Amniotic stem cell (primary cell): Measurements from ENCODE around the gene CNTN4.
"Not testable (repeated sequence)": the region's sequence is repeated elsewhere in the genome, so short reads cannot be mapped to it uniquely, and the experiment has no call there.

Experiments
- DNase-seq: peaks from one replicate; lab custom pipeline; 2025; lab: John Stamatoyannopoulos, UW

CNTN4 gene

DNA sequence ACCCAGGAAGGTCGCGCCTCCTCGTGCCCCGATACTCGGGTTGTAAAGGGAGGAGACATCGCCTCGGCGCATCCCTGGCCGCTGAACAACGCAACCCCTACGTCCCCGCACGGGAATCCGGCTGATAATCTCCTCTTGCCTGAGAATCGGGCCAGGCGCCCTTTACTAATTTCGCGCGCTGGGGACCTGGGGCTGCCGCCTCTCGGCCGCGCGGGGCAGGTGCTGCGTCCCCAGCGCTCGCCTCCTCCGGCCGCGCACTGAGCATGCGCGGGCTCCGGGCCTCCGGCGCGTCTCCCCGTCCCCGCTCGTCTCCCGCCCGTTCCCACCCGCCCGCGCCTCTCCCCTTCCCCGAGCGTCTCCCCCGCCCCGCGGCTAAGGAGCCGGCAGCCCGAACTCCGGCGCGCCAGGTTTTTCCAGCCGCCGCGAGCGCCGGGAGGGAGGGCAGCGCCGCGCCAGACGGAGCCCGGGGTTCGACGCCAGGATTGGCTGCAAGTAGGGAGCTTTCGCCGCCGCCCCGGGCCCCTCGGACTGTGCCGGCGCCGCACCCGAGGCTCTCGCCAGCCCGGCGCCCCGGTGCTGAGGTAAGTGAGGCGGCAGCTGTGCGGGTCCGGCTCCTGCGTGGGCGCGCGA is at the start of gene CNTN4:
CNTN4 (plus strand) TSS at position 469 of the 630 bp plus-strand sequence.
- DNase-seq = no peak

DNA sequence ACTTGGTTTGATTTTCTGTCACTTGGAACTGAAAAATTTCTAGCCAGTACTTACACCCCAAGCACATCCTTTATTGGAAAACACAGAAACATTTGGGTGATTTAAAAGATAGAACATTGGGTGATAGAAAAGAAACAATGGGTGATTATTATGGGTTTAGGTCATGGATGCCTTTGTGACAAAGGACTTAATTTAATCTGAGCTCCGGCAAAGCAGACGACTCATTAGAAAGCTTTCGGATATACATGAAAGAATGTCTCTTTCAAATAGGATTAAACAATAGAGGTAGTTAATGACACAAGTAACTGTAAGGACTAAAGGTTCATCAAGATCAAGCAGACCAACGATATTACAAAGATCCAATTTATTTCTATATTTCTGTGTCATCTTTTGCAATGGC is 37.3 kb upstream of the CNTN4 start:
- no peak for DNase-seq

DNA sequence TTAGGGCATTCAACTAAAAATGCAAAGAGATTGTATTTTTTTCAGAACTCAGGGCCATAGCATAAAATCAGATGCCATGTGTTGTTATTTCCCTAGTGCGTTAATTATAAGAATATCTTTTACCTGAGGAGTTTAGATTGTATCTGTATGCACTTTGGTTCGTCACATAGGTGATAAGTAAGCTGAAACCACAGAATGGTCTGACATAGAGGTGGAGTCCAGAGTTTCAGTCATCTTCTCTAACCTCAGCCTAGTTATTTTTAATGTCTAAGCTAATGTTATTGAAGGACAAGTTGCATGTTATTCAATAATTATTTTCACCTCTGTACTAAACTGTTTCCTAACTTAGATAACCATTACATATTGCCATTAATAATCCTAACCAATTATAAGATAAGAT is 27.1 kb upstream of the CNTN4 start:
- no peak for DNase-seq

DNA sequence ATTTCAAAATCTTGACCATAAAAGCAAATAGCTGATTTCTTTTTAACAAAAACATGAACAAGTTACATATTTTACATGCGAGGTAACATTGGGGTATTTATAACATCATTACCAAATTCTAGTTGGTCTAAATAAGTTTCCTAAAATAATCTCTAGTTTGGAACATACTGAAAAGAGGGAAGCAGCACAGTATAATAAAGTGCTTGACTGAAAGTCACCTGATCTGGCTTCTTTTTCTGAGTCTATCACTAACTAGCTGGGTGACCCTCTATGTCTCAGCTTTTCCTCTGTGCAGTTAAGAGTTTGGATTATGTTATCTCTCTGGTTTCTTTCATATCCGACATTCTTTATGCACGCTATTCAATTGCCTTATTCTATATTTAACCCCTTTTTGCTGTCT is 19.8 kb upstream of the CNTN4 start:
- no peak for DNase-seq

DNA sequence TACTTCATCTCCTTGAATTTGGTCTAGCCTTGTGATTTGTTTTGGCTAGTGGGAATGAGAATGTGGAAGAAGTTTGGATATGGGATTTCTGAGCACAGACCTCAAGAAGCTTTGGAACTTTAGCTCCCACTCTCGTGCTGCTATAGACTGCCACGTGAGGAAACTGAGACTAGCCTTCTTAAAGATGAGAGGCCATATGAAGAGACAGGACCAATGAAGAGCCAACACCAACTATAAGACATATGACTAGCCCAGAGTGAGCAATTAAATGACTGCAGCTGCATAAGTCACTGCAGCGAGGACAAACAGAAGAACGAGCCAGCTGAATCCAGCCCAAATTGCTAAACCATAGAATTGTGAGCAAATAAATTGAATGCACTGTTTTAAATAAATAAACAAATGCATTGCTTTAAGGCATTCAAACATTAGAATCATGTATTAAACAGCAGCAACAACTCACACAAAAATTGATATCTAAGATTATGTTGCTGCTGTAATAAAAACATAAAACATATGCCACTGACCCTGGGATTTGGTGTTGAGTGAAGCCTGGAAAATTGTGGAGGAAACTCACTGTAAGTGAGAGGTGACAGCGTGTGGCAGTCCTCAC is 15.7 kb upstream of the CNTN4 start:
- no peak for DNase-seq

DNA sequence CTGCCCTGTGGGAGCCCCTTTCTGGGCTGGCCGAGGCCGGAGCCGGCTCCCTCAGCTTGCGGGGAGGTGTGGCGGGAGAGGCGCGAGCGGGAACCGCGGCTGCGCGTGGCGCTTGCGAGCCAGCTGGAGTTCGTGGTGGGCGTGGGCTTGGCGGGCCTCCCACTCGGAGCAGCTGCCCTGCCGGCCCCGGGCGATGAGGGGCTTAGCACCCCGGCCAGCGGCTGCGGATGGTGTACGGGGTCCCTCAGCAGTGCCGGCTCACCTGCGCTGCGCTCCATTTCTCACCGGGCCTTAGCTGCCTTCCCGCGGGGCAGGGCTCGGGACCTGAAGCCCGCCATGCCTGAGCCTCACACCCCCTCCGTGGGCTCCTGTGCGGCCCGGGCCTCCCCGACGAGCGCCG is 15.1 kb upstream of the CNTN4 start:
- DNase-seq = not testable (repeated sequence)

DNA sequence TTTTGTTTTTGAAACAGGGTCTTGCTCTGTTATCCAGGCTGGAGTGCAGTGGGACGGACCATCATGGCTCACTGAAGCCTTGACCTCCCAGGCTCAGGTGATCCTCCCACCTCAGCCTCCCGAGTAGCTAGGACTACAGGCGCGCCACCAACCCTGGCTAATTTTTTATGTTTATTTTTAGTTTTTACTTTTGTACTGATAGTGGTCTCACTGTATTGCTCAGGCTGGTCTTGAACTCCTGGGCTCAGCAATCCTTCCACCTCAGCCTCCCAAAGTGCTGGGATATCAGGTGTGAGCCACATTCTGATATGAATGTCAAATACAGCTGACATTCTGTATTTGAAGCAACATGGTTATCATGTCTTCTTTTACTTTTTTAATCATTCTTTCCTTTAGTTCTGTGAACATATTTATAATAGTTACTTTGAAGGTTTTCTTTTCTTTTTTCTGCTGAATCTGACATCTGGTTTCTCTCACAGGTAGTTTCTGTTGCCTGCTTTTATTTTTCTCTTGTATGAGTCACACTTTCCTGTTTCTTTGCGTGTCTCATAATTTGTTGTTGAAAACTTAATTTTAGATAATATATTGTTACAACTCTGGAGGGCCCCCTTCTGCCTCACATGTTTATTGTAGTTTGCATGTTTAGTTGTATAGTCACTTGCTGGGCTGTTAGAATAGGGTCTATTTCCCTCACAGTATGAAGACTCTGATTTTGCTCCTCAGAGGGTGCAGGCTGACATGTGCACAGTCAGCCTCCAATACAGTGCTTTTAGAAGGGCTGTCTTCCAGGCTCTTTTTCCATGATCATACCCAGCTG is 8.4 kb upstream of the CNTN4 start:
- no peak for DNase-seq

DNA sequence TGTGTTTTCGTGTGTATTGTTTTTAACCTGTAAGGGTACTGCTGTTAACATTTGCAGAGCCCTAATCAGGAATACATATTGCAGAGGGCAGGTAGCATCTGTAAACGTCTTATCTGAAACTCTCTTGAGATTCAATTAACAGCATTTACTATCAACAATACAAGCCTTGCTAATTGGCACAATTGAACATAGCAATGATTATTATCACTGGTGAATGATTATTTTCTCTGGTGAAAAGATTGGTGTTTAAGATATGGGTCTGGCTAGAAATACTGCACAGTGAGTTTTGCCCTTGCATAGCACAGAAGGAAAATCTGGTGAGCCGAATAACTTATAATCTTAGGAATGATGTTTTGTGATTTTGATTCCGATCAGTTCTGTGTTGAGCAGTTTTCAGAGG is 5.9 kb upstream of the CNTN4 start:
- no peak for DNase-seq

DNA sequence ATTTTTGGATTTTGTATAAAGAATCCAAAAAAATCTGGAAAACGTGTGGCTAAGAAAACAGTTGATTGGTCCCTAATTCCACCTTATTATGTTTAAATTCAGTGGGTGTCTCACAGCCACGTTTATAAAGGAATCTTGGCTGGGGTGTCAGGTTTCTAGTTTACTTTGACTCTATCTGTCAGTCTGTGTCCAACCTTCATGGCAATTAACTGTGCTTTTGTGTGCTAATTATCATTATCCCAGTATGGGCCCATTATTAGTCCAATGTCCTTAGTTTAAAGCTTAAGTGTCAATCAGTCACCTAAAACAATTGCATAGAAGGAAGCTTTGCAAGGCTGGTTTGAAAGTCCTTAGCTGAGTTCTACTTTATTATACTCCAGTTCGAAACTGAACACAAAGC is 3.7 kb upstream of the CNTN4 start:
- DNase-seq = no peak

DNA sequence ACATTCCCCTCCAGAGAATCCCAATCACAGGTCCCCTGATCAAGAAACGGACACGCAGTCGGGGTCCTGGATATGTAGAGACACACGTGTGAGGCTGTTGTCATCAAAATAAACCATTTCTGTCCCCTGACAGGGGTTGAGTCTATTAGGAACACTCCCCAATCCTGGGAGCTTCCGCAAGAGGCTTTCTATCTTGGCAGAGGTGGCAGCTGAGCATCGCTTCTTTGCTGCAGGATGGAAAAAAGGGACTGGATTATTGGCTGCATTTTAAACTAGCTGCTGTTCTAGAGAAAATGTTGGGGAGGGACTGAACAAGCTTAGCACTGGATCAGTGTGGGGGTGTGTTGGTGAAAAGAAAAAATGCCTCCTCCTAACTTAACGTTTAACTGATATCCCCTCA is 2.5 kb upstream of the CNTN4 start:
- DNase-seq = no peak

DNA sequence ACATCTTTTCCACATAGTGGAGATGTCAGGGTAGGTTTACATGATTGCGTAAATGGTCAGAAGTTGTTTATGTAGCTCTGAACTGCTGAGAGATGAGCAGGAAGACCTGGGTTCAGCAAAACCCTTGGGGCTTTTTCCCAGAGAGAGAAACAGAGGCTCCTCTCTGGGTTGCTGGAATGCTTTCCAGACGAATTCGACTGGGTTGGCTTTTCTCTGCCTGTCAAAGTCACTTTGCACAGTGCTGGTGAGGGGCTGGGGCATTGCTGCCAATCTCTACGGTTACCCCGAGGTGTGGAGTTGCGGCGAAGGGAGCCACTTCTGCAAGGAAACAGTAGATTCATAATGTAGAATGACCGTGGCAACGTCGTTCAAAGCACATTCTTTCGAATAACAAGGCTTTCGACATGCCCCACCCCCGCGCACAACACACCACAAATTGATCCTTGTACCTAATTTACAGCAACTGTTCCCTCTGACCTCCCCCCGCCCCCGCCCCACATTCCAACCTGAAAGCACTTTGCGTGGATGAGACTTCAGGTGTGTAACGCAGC is 950 bp upstream of the CNTN4 start:
- DNase-seq = no peak

DNA sequence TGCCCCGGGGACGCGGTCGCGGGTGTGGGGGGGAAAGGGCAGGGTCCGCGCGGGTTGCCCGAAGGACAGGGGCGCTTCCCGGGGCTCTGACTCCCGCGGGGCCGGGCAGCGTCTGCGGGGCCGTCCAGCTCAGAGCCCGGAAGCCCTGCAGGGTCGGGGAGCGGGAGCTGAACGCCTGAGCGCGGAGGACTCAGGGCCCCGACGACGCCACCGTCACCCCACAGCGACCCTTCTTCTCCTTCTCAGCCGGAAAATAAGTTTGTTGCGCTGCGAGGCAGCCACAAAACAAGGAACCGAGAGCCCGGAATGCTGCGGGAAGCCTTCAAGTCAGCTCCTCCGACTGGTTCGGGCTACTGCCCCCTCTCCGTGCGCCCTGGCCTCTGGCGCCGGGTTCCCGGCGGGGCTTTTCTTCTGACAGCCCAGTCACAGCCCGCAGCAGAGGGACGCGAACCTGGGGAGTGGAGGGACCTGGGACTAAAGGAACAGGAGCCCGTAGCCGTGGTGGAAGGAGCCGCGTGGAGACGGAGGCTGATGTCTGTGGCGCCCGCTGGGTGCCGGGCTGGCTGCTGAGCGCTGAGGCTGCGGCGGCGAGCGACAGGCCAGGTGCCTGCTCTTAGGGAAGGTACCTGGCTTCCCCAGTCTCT is 484 bp downstream of the CNTN4 start:
- no peak for DNase-seq

DNA sequence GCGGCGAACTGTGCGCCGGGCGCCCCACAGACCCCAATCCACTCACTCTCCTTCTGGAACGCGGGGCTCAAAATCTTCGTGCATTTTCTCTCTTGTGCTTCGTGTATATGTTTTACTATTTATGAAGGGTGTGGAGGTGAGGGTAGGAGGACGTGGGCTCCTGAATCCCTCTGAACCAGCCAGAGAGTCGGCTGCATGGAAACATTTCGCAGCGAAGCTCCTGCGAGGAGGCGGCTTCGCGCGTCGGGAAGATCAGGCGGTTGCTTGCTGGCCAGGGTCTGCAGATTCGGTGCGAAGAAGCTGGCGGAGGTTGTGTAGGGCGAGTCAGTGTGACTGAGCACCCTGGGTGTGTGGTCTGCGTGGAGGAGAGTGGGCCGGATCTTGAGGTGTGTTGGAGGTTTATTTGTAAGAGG is 1.1 kb downstream of the CNTN4 start:
- DNase-seq = no peak

DNA sequence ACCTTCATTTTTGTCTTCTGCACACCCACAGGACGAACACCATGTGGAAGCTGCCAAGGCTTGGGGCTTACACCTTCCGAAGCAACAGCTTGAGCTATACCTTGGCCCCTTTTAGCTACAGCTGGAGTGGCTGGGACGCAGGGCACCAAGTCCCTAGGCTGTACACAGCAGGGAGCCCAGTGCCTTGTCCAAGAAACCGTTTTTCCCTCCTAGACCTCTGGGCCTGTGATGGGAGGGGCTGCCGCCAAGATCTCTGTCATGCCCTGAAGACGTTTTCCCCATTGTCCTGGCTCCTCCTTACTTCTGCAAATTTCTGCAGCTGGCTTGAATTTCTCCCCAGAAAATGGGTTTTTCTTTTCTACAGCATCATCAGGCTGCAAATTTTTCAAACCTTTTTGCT is 7.8 kb downstream of the CNTN4 start:
- no peak for DNase-seq

DNA sequence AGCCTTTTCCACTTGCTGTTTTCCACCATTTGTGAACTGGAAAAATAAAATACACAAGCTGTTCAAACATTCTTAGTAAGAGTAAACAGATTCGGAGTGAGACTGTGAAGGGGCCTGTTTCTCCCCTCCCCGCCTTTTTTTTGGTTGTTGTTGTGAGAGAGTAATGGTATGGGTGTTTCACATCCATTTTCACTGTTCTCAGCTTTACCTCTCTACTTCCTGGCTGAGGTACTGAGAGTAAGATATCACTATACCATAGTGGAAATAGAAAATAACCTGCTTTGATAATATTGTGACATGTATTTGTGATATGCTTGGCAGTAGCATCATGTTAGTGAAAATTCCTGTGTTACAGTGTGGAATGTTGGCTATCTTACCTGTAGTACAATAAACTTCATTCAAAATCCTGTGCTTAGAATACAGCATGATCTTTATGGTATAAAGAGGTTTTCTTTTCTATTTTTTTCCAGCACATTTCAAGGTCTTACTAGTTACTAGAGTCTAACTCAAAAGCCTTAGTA is 12.0 kb downstream of the CNTN4 start:
- DNase-seq = no peak

DNA sequence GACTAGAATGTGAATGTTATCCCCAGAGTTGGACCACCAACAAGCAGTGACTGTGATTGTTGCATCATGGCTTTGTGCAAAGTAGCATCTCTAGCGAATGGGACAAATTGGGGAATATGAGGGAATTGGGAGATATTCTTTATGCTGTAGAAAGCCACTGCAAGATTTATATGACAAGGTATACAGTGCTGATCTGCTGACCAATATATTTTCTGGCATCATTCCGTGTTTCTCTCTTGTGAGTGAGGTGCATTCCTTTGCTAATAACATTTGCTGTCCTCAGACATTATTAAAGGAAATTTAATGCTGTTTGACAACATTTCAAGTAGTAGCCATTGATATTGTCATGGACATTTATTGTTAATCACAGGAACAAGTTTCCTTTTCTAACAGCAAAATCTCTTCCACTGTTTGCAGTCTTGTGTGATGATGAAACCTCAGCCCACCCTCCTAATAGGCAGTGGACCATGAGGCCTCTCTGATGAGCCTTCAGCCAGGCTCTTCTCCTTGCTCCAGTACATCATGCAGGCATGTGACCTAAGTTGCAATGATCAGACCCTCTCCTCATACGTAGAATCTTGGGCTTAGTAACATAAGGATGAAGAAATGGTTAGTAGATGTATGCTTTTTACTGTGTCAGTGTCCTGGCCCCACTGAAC is 16.1 kb downstream of the CNTN4 start:
- no peak for DNase-seq

DNA sequence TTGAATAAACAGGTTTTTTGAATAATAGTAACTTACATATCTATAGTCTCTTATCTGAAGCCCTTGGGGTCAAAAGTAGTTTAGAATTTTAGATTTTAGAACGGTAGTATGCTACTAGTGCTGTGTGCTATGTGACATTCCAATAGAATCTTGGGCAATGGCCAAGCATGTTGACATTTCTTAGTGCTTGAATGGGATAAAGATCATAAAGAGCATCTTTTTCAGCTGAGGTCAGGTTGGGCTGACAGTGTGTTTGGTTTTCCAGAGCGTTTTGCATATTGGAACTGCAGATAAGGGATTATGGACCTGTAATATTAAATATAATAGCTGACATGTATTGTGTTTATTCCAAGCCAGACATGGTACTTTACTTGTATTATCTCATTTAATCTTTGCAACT is 32.1 kb downstream of the CNTN4 start:
- no peak for DNase-seq

DNA sequence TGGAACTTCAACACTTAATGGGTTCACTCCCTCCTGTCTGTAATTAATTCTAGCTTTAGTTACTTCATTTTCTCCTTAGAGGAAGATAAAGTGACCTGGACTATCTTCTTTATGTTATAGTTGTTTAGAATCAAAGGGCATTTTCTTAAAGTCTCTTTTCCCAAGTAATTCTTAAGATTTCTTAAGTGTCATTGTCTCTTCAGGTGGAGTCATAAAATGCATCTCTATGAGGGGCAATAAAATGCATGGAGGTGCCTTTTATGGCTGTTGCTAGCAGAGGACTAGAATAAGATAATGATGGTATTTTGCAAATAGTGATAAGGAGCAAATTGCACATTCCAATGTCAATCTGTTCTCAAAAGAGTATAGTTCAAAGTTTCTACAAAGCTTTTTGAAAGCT is 34.5 kb downstream of the CNTN4 start:
- no peak for DNase-seq

DNA sequence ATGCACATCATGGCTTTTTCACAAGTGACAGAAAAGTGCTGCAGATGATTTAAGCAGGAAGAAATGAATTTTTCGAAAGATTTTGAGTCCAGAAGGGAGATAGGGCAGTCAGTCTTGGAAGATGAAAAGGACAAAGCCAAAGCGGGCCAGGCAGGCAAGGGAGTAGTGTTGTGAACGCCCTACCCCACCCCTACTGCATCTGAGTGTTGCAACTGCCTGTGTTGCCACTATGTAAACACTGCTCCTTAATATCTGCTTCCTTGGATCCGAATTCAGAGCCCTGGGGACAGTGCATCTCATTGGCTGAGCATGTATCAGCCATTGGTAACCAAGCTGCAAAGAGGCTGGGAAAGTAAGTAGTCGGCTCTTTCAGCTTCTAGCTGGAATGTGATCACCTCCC is 39.0 kb downstream of the CNTN4 start:
- DNase-seq = no peak

DNA sequence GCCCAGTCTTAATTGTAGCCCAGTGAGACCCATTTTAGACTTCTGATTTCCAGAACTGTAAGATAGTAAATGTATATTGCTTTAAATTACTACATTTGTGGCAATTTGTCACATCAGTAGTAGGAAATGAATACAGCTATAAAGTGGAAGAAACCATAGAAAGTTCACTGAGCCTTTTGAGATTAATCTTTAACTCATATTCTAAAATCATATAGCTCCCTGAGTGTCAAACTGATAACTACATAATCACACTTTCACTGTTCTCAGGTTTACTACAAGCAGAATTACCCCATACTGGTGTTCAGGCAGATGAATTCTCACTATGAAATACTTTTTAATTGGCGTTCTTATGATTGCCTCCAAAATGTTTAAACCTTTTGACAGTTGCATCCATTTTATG is 42.8 kb downstream of the CNTN4 start:
- DNase-seq = no peak

DNA sequence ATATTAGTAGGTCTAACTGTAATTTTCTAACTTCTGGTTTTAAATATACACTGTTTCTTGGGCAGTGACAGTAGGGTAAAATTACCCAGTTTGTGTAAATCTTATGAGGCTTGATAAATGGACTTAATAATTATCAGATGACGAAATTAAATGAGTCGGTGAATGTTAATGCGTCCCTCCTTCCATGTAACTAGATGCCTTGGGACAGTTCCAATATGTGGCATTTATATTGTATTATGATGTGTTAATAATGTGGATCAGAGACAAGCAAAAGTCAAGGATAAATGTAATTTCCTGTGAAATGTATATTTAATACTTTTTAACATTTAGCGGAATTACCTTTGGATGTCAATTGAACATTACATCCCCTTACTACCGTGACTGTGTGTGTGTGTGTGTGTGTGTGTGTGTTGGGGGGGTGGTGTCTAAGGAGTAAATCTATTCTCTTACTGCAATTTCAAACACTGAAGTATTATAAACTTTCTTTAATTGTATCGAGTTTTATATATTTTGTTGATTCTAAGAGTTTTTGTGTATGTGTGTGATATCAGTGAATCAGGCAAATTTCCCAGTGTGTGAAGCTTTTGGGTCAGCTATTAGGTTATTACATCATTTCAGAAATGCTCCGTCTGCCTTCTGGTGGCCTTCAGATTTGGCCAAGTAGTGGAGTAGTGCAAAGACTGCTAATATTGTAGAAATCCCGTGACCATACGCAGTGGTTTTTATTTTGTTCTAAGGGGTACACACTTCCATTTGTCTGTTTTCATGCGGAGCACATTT is 50.1 kb downstream of the CNTN4 start:
- no peak for DNase-seq
